ENCODE data around the gene NEB. TPM values are rescaled to one million over a fixed set of nuclear protein-coding genes. Genes with fewer than 3 reads are reported as not detected.

The NEB gene, protein sequence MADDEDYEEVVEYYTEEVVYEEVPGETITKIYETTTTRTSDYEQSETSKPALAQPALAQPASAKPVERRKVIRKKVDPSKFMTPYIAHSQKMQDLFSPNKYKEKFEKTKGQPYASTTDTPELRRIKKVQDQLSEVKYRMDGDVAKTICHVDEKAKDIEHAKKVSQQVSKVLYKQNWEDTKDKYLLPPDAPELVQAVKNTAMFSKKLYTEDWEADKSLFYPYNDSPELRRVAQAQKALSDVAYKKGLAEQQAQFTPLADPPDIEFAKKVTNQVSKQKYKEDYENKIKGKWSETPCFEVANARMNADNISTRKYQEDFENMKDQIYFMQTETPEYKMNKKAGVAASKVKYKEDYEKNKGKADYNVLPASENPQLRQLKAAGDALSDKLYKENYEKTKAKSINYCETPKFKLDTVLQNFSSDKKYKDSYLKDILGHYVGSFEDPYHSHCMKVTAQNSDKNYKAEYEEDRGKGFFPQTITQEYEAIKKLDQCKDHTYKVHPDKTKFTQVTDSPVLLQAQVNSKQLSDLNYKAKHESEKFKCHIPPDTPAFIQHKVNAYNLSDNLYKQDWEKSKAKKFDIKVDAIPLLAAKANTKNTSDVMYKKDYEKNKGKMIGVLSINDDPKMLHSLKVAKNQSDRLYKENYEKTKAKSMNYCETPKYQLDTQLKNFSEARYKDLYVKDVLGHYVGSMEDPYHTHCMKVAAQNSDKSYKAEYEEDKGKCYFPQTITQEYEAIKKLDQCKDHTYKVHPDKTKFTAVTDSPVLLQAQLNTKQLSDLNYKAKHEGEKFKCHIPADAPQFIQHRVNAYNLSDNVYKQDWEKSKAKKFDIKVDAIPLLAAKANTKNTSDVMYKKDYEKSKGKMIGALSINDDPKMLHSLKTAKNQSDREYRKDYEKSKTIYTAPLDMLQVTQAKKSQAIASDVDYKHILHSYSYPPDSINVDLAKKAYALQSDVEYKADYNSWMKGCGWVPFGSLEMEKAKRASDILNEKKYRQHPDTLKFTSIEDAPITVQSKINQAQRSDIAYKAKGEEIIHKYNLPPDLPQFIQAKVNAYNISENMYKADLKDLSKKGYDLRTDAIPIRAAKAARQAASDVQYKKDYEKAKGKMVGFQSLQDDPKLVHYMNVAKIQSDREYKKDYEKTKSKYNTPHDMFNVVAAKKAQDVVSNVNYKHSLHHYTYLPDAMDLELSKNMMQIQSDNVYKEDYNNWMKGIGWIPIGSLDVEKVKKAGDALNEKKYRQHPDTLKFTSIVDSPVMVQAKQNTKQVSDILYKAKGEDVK (N-terminal part only)
- total RNA-seq, result 0.20 and 0.73 TPM in 2 replicates

GRCh38 chr2:151733771-151734672 is at the start of gene NEB:
Gene NEB (minus strand): TSS chr2:151734476. CDS start chr2:151733156, 1,320 bp downstream.

Other genes with a start within 250 kb of the NEB start
- 43.4 and 54.5 TPM in 2 replicates for gene ARL5A, start 93.9 kb upstream of the NEB start, total RNA-seq

All from subcutaneous preadipocyte (primary cell).